Measurements from ENCODE around the gene STRIP2.

Gene STRIP2

GRCh38 chr7:129536323-129536722, 102.1 kb downstream of the STRIP2 start:
- DNase-seq = no peak

All from NCI-H1694 treated with DMSO at 0.1 percent for 48 hours (cell line).